Superior temporal gyrus (tissue), 1 donor: ENCODE measurements around the gene ADAMTS19.
"Not testable (repeated sequence)": the region's sequence is repeated elsewhere in the genome, so short reads cannot be mapped to it uniquely, and the experiment has no call there.

ENCODE experiments used
- DNase-seq: peaks from one replicate; pipeline ENCODE4 v3.0.0-alpha.2; 2016; ENCODE audit errors: extremely low spot score

Gene ADAMTS19

DNA sequence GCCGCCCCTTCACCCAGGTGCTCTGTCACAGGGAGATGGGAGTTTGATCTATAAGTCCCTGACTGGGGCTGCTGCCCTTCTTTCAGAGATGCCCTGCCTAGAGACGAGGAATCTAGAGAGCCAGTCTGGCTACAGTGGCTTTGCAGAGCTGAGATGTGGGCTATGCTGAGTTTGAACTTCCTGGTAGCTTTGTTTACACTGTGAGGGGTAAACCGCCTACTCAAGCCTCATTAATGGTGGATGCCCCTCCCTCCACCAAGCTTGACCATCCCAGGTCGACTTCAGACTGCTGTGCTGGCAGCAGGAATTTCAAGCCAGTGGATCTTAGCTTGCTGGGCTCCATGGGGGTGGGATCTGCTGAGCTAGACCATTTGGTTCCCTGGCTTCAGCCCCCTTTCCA lies 124.4 kb downstream of the ADAMTS19 start:
- not testable (repeated sequence) for DNase-seq

DNA sequence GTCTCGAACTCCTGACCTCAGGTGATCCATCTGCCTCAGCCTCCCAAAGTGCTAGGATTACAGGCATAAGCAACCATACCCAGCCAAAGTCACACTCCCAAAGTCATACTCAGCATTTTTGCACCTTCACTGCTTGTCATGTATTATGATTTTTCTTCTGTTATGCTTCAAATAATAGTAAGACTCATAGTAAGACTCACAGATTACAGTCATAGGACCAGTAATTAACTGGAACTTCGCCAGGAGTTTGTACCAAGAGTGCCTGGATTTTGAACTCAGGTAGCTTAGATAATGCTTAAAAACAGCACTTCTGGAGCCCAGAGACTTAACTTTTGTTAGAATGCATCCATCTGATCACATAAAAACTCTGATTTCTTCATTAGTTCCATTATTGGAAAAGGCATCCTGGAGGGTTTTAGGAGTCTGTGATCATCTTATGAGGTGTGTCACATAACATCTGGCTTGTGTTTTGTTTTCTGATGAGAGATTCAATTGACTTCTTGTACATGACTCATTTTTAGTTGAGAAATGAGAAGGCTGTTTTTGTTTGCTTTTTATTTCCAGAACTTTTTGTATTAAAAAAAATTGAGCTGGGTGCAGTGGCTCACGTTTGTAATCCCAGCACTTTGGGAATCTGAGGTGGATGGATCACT lies 131.5 kb downstream of the ADAMTS19 start:
- no peak for DNase-seq

DNA sequence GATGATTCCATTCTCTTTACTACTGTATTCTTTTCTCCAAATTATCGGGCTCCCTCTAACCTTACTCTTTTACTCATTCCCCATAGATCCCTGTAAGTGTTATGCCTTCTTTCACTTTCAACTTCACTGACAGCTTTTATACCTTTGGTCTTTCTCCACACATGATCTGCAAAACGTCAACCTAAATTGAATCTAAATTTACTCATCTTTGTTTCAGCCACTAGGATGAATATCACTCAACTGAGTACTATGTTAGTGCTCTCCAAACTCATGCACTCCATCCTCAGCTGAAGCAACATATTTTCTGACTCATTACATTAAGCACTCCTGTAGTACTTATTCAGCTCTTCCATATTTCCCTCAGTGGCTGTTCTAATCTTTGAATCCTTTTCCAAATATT lies 133.4 kb downstream of the ADAMTS19 start:
- DNase-seq: no peak

DNA sequence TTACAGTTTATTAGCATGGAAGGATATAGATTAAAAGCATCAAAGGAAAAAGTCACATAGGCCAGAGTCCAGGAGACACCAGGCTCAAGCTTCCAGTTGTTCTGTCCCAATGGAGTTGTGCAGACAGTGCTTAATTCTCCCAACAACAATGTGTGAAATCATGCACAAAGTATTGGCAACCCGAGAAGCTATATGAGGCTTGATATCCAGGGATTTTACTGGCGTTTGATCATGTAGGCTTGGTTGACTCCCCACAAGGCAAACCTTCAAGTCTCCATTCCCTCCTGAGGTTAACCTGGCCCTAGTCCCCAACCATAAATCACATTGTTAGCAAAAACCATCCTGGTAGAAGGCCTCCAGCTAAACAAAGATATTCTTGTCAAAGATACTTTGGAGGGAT lies 141.5 kb downstream of the ADAMTS19 start:
- DNase-seq: no peak

DNA sequence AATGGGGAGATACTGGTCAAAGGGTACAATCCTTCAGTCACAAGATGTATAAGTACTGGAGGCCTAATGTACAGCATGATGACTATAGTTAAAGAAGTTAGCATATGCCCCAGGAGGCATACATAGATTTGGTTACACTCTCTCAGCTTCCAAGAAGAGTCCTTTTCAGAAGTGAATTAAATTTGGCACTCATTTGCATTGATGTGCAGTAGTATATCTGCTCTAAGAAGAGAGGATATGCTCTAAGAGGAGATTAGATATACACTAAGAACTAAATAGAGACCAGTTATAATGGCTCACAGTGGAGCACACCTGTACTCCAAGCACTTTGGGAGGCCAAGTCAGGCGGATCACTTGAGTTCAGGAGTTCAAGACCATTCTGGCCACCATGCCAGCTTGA lies 148.3 kb downstream of the ADAMTS19 start:
- DNase-seq: no peak

DNA sequence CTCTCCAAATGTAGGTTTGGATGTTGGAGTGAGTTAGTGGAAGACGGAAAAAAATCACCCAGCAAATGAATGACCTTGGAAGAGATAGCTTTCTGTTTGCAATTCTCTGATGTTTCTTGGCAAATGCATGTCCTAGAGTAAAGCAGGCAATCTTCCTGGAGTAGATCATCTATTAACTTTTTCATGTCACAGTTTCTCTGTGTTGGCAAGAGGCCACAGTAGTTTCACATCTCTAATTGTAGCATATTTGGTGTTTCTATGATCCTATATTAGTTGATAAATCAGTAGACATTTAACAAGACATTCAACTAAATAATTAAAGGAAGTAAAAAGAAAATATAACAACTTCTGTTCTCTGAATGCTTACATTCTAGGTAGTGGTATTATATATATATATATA lies 149.6 kb downstream of the ADAMTS19 start:
- no peak for DNase-seq

DNA sequence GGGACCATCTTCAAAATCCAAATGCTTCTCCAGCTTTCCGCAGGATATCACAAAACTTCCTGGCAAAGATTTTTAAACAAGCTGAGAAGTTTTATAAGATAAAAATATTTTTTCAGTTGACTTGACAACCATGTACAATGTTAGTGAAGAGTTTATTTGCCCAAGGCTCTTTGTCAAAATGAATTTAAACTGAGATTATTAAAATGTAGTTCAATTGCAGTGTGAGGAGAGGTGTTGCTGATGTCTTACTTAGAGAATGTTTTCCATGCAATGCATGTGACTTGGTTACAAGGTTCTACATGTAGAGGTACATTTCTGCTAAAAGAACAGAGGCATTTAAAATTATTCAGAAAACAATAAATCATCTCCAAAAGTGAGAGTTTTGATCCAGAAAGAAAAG lies 156.4 kb downstream of the ADAMTS19 start:
- no peak for DNase-seq

DNA sequence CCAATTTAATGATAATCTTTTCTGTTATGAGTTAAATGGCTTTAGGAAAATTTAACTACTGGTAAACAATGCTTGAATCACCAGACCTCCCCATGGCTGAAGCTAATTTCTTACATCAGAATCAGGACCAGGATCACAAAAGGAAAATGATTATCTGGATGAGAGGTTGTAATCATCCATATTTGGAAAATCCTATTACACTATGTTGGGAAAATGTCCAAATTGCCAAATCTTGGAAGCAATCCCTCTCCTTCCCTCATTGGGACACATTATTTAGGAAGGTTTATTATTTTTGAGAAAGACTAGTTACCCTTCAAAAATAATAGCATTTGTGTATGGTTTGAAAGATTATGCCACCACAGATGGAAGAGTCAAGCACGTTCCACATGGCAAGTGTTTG lies 157.1 kb downstream of the ADAMTS19 start:
- DNase-seq: no peak

DNA sequence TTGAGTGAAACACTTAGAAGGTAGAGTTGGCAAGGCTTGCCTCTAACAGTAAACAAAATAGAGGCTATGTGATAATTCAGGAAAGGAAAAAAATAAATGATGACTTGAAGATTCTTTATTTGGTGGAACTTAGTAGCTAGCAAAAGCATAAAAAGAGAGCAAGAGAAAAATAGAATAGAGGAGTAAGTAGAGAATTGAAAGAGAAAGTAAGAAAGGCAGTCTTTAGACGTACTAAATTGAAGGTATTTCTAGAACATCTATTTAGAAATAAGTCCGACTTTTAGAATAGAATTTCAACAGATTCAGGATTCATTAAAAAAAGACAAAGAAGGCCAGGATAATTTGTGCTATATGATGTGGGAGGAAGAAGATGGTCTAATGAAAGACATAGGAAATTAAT lies 159.7 kb downstream of the ADAMTS19 start:
- DNase-seq: no peak

DNA sequence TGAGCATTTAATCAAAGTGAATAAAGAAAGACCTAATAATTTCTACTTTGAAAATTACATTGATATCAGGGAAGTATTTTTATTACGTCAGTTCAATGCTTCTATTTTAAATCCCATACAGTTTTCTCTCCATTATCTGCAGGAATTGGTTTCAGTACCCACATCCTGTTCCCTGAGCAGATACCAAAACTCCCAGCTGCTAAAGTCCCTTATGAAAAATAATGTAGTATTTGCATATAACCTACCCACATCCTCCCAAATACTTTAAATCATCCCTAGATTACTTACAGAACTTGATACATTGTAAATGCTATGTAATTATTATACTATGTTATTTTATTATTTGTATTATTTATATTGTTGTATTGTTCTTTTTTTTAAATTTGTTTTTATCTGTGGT lies 162.4 kb downstream of the ADAMTS19 start:
- DNase-seq: no peak

DNA sequence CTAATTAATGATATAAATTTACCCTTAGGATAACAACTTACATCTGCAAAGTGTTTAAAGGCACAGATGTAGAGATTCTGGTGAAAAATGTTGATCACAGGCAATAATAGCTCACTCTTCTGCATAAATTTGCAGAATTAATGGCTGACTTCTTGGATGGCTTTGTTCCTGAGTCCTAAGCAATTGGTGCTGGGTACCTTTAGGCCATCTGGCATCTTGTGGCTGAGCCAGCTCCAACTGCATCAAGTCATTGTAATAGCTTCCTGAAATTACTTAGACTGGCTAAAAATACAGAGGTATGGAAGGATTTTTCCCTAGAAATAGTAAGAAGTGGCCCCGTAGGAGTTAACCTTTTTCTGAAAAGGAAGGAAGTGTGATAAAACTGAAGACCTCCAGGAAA lies 169.5 kb downstream of the ADAMTS19 start:
- no peak for DNase-seq

DNA sequence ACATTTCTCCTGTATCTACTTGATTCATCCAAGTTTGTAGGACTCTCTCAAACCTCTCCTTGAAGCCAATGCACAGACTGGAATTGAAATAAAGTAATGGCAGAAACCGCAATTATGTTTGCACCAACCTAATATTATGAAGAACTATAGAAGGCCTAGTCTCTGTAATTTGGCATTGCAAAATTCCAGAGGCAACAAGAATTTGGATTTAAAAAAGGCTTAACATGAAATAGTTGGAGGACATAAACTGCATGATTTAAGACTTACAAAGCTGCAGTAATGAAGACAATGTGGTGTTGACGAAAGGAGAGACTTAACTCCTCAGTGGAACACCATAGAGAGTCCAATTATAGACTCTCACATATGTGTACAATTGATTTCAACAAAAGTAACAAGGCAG lies 170.0 kb downstream of the ADAMTS19 start:
- no peak for DNase-seq

DNA sequence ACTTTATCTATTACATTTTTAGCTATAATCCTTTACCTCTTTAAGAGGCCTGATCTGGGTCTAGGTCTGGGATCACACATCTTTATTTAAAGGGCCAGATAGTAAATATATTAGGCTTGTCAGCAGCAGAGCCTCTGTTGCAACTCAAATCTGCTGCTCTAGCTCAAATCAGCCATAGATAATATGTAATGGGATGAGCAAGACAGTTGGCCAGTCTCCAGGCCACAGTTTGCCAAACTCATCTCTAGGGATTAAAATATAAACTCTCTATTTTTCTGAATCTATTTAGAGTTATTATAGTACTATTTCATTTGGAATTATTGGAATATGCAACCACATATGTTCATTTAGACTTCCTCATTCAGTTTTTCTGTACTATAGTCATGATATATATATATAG lies 171.9 kb downstream of the ADAMTS19 start:
- DNase-seq: no peak

DNA sequence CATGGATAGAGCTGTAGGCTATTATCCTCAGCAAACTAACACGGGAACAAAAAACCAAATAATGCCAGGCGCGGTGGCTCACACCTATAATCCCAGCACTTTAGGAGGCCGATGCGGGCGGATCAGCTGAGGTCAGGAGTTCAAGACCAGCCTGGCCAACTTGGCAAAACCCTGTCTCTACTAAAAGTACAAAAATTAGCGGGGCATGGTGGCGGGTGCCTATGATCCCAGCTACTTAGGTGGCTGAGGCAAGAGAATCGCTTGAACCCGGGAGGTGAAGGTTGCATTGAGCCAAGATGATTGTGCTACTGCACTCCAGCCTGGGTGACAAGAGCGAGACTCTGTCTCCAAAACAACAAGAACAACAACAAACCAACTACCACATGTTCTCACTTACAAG lies 177.4 kb downstream of the ADAMTS19 start:
- DNase-seq: not testable (repeated sequence)

DNA sequence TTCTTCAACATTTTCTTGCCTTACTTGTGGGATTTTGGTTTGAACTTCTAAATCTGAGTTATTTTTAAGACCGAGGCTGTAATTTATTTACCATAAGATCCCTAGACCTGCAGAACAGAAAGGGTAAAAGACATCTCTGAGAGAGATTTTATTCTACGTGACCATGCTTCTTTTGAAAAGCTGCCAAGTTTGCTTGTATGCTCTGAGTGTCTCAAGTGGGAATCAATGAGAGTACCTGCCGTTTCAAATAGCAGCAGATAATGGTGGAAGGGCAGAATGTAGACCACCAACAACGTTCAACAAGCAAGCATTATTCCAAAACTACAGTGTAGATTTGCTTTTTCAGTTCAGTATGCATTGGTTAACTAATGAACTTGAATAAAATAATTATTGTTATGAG lies 179.2 kb downstream of the ADAMTS19 start:
- DNase-seq: no peak

DNA sequence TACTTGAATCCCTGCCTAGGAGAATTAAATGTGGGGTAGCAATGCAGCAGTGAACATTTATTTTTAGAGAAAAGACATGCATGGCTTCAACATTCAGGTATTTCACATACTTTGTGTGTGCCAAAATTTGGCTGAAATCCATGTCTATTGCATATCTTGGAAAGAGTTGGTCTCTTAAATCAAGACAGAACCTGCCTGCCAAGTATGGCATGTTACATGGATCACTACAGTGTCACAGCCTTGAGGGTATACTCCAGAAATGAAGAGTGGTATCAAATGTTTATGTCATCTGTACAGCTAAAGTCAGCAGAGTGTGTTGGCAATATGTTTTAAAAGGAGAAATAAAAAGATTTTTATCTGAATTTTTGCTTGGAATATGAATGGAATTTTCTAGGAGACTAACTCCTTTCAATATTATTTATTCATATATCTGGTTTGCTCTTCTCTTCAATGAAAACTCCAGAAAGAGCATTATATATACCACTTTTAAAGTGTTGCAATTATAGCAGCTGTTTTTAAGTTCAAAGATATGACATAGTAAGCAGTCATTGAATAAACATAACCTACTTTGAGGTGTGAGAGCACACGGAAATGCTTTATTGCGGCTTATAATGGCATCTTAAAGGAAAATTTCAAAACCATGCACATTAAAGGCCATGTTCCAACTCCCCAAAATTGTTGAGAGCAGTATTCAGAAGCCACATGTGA lies 192.4 kb downstream of the ADAMTS19 start:
- peak; percentile 56 for DNase-seq

DNA sequence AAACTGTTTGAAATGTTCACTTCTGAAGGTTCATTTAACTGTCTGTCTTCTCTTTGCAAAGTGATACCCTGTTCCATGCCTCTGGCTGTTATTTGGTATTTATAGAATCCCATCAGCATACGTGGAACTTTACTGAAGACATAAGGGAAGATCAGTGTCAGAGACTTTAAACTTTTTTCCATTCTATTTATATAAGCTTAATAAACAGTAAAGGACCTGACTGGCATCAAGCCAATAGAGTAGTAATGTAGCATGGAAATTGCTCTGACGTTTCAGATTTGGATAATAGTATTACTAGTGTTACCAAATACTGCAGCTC lies 192.9 kb downstream of the ADAMTS19 start:
- DNase-seq: no peak

DNA sequence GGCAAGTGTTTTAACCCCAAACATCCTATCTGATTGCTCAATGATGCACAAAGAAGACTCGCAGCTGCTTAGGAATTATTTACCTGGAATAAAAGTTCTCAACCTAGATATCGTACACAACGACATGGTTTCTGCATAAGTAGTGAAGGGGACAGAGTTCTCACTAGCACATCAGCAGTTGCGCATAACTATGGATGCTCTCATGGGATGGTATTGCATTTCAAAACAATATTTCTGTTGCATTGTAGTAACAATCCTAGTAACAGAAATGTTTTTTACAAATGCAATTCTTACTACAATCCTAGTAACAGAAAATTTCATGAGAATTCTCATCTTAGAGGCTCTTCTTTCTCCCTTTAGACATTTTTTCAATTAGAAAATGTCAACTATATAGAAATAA lies 193.3 kb downstream of the ADAMTS19 start:
- no peak for DNase-seq

DNA sequence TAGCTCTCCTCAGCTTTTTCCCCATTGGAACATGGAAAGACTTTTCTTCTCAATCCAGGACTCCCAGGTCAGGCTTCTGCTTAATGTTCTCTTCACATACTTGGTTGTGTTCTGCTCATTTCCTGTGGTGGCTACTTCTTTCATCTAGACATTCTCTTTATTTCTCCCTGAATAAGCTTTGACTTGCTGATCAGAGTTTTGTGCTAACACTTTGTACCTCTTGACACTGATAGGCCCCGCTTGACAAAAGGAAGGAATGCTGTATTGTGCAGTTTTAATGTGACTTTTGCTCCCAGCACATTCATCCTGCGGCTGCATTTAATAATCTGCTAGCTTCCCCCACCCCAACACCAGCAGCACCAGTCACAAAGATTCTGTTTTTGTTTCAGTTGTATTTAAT lies 196.9 kb downstream of the ADAMTS19 start:
- DNase-seq: no peak

DNA sequence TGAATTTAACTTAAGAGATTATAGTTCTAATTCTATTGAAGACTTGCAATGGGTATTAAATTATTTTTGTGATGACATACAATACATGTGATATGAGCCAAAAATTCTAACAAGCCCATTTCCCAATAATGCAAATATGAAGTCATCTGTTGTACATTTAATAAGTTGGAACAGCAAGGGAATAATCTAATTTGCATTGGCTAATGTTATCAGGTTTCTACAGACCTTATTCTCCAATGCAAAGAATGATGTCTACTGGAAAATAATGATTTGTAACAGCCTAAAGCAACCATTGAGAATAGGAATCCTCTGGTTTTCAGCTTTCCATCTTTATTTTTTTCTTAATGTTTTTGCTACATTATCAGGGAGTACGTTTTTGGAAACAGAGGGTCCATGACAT lies 198.7 kb downstream of the ADAMTS19 start:
- DNase-seq: no peak

DNA sequence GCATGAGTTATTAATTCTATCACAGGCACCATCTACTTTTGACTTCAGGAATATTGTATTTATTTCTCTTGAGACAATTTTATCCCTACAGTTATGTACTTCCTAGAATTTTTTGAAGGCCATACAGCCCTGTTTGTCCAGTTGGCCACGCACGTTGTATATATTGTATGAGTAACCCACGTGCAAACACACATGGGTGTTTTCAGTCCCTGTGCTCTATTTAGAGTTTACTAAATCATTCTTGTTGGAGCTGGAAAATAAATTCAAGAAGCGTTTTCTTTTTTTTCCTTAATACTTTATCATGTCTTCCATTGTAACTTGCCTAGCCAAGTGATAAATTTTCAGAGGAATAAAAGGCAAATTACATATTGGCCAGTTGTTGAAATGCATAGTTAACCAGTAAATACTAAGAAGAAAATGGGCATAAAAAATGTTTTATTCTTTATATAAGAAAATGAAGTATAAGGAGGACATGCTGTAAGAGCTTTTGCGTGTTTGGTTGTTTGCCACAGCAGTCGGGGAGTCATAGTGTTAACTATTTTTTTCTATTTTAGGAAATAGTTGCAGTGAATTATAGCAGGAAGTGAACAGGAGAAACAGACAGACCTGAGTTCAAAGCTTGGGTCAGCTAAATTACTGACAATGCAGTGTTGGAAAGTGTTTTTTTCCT lies 201.4 kb downstream of the ADAMTS19 start:
- no peak for DNase-seq

DNA sequence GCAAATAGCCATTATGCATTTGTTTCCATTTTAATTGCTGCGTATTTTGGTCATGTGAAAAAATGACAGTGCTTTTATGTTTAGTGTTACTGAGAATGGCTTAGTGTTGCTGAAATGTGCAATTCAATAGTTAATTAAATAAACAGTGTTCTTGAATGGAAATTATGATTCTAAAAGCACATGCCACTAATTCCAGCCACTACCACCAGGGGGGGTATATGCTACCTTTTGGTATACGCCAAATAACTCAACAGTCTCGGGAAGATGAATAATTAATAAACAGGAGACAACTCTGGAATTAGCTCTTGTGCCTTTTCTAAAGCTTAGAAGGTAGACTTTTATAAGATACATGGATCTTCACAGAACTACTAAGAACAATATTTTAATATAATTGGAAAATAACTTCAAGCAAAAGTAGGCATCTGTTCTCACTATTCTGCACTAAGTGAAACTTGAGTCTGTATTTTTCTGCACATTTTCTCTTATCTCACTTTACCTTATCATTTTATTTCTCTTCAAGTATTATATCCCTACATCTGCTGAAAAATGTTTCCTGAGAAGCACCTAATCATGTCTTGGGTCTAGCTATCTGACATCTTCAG lies 204.3 kb downstream of the ADAMTS19 start:
- DNase-seq: peak; percentile 34

DNA sequence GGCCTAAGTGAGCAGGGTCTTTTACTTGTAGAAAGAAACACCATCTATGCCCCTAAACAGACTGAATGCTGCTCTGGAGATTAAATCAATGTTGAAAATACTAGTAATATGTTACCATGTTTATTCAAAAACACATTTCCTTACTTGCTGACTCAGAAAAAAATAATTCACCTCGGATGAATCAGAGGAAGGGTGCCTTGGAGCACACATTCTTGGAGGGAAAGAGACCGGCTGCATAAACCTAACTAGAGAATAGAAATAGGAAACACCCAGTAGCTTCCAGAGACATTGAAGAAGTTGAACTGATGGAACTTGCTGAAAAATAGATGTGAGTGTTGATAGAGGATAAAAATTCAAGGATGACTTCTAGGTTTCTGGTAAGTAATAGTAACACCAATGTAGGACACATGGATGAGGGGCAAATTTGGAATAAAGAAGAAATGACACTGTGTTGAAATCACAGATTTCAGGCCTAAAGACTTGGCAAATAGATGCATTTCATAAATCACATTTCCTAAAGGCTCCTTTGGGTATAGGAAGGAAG lies 210.9 kb downstream of the ADAMTS19 start:
- DNase-seq: no peak
